ENCODE data around the gene ACAD9.
"Not testable (repeated sequence)": the region's sequence is repeated elsewhere in the genome, so short reads cannot be mapped to it uniquely, and the experiment has no call there.

Gene ACAD9

DNA sequence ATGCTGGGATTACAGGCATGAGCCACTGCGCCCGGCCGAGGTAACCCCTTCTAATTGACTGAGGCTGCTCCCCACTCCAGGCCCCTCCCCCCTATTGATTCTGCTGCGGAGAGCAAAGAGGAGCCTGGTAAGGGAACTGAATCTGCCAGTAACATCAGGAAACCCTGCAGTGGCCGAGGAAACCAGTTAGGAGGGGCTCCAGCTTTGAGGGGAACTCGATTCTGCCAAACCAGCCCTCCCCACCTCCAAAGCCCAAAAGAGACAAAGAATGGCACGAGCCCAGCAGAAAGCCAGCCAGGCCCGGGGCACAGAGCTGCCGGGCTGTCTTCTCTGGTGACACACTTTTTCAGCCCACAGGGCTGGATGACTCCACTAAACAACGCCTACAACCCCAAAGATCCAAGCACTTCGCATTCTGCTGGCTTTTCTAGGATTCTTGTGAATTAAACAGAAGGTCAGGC is 15.0 kb upstream of the ACAD9 start:
- Histone ChIP-seq H3K4me1 (ENCODE audit: control insufficient read depth, low read depth, low read length) (no peaks in the 10 kb centered on the region), H3K36me3 (ENCODE audit: control insufficient read depth, low read depth, low read length) (no peaks in the 10 kb centered on the region), H3K4me3 (ENCODE audit: low read length) (no peak overlapping the region), H3K9me3 (ENCODE audit: control insufficient read depth, low read depth, low read length) (peaks cover 8% of the 10 kb centered on the region), H3K27ac (ENCODE audit: low read length) (no peak overlapping the region), H3K9ac (ENCODE audit: low read length) (no peak overlapping the region), H3K27me3 (ENCODE audit: control insufficient read depth, insufficient read depth, low read length) (no peaks in the 10 kb centered on the region)

DNA sequence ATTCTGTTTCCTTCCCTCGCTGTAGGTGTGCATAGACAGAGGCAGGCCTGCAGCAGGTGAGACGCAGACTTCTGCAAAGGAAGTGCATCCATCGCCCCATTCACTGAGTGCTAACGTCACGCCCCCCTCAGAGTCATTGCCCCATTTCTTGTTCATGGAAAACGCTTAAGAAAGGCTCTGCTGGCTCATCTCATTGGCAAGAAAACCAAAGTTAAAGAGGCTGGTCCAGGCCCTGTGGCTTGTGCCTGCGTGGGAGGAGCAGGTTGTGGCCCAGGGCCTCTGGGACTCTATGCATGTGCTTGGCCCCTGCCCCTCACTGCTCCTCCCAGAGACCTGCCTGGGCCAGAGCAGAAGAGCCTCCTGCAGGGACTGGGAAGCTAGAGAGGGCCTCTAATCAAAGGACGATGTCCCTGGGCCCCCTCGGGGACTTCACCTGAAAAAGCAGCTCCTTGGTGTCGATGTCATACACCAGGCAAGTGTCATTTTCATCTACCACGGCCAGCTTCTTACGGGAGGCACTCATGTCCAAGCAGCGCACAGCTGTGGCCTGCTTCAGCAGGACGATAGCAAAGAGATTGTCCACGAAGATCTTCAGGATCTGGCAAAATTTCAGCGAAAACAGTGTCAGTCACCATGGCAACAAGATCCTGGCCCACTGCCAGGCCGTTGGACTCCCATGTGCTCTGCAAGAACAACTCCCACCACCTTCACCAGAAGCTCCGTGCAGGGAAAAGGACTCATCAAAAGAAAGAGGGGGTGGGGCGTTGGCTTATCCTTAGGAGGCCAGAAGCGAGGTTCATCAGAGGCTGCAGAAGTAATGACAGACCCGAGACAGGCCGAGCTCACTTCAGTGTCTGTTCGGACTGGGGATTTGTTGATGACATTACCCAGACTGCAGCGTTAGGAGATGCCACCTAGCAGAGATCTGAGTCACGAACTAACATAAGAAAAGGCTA is 14.3 kb upstream of the ACAD9 start:
- not testable (repeated sequence) for H3K4me1 ChIP-seq (ENCODE audit: control insufficient read depth, low read depth, low read length); H3K36me3 ChIP-seq (ENCODE audit: control insufficient read depth, low read depth, low read length); H3K27ac ChIP-seq (ENCODE audit: low read length); H3K27me3 ChIP-seq (ENCODE audit: control insufficient read depth, insufficient read depth, low read length); H3K9ac ChIP-seq (ENCODE audit: low read length); H3K9me3 ChIP-seq (ENCODE audit: control insufficient read depth, low read depth, low read length); H3K4me3 ChIP-seq (ENCODE audit: low read length)

GRCh38 chr3:128867200-128868125 is 12.0 kb upstream of the ACAD9 start:
- Histone ChIP-seq H3K9me3 (ENCODE audit: control insufficient read depth, low read depth, low read length) (no peaks in the 10 kb centered on the region), H3K4me3 (ENCODE audit: low read length) (no peak overlapping the region), H3K27me3 (ENCODE audit: control insufficient read depth, insufficient read depth, low read length) (no peaks in the 10 kb centered on the region), H3K36me3 (ENCODE audit: control insufficient read depth, low read depth, low read length) (no peaks in the 10 kb centered on the region), H3K27ac (ENCODE audit: low read length) (no peak overlapping the region), H3K9ac (ENCODE audit: low read length) (no peak overlapping the region), H3K4me1 (ENCODE audit: control insufficient read depth, low read depth, low read length) (no peaks in the 10 kb centered on the region)

DNA sequence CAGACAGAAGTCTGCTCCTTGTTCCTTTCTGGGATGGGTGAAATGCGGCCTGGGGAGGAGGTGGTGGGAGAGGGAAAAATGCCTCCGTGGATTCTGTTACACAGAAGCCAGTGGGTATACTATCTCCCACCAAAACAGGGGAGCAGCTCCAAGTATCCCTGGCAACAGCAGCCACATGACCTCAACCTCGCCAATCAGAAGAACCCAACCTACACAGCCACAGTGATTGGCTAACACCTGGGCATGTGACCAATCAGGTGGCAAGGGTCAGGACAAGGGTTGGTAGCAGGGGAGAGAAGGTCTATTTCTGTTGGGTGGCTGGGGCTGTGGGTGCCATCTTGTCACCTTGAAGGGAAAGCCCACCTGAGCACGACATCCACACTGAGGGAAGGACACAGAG is 9.1 kb upstream of the ACAD9 start:
- no peaks in the 10 kb centered on the region for H3K27me3 ChIP-seq (ENCODE audit: control insufficient read depth, insufficient read depth, low read length)
- H3K36me3 ChIP-seq (ENCODE audit: control insufficient read depth, low read depth, low read length): no peaks in the 10 kb centered on the region
- H3K9me3 ChIP-seq (ENCODE audit: control insufficient read depth, low read depth, low read length): no peaks in the 10 kb centered on the region
- no peak overlapping the region for H3K27ac ChIP-seq (ENCODE audit: low read length)
- H3K4me1 ChIP-seq (ENCODE audit: control insufficient read depth, low read depth, low read length): no peaks in the 10 kb centered on the region
- no peak overlapping the region for H3K9ac ChIP-seq (ENCODE audit: low read length)
- H3K4me3 ChIP-seq (ENCODE audit: low read length): no peak overlapping the region

DNA sequence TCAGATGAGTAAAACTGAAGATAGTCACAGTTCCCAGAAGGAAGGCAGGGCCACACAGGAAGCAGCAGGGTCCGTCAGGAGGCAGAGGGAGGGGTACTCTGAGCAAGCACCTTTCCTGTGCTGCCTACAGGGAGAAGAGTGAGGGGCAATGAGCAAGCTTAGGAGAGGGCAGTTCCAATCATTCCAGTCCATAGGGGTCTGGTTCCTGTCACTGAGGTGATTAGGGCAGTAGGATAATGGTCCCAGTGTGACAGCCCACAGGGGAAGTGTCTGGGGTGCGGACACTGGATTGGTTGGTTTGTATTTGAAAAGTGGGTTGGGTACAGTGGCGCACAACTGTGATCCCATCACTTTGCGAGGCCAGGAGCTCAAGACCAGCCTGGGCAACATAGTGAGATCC is 7.1 kb upstream of the ACAD9 start:
- no peaks in the 10 kb centered on the region for H3K4me1 ChIP-seq (ENCODE audit: control insufficient read depth, low read depth, low read length)
- no peaks in the 10 kb centered on the region for H3K36me3 ChIP-seq (ENCODE audit: control insufficient read depth, low read depth, low read length)
- no peak overlapping the region for H3K27ac ChIP-seq (ENCODE audit: low read length)
- no peak overlapping the region for H3K9ac ChIP-seq (ENCODE audit: low read length)
- H3K4me3 ChIP-seq (ENCODE audit: low read length): no peak overlapping the region
- H3K27me3 ChIP-seq (ENCODE audit: control insufficient read depth, insufficient read depth, low read length): no peaks in the 10 kb centered on the region
- H3K9me3 ChIP-seq (ENCODE audit: control insufficient read depth, low read depth, low read length): no peaks in the 10 kb centered on the region

- no peak overlapping the region for H3K9ac ChIP-seq (ENCODE audit: low read length)
- H3K36me3 ChIP-seq (ENCODE audit: control insufficient read depth, low read depth, low read length): no peaks in the 10 kb centered on the region
- H3K4me3 ChIP-seq (ENCODE audit: low read length): no peak overlapping the region
- no peaks in the 10 kb centered on the region for H3K27me3 ChIP-seq (ENCODE audit: control insufficient read depth, insufficient read depth, low read length)
- H3K9me3 ChIP-seq (ENCODE audit: control insufficient read depth, low read depth, low read length): no peaks in the 10 kb centered on the region
- no peaks in the 10 kb centered on the region for H3K4me1 ChIP-seq (ENCODE audit: control insufficient read depth, low read depth, low read length)
- H3K27ac ChIP-seq (ENCODE audit: low read length): no peak overlapping the region
Measured at GRCh38 chr3:128872744-128873143, 6.7 kb upstream of the ACAD9 start.

- no peak overlapping the region for H3K9ac ChIP-seq (ENCODE audit: low read length)
- H3K36me3 ChIP-seq (ENCODE audit: control insufficient read depth, low read depth, low read length): no peaks in the 10 kb centered on the region
- no peaks in the 10 kb centered on the region for H3K9me3 ChIP-seq (ENCODE audit: control insufficient read depth, low read depth, low read length)
- peaks cover 5% of the 10 kb centered on the region for H3K4me1 ChIP-seq (ENCODE audit: control insufficient read depth, low read depth, low read length)
- H3K4me3 ChIP-seq (ENCODE audit: low read length): no peak overlapping the region
- H3K27ac ChIP-seq (ENCODE audit: low read length): no peak overlapping the region
- no peaks in the 10 kb centered on the region for H3K27me3 ChIP-seq (ENCODE audit: control insufficient read depth, insufficient read depth, low read length)
Measured at GRCh38 chr3:128873244-128874022, 6.0 kb upstream of the ACAD9 start.

GRCh38 chr3:128874481-128875180 is 4.8 kb upstream of the ACAD9 start:
- Histone ChIP-seq H3K36me3 (ENCODE audit: control insufficient read depth, low read depth, low read length) (no peaks in the 10 kb centered on the region), H3K27ac (ENCODE audit: low read length) (no peak overlapping the region), H3K9me3 (ENCODE audit: control insufficient read depth, low read depth, low read length) (no peaks in the 10 kb centered on the region), H3K9ac (ENCODE audit: low read length) (no peak overlapping the region), H3K4me3 (ENCODE audit: low read length) (no peak overlapping the region), H3K4me1 (ENCODE audit: control insufficient read depth, low read depth, low read length) (peaks cover 6% of the 10 kb centered on the region), H3K27me3 (ENCODE audit: control insufficient read depth, insufficient read depth, low read length) (no peaks in the 10 kb centered on the region)

- Histone ChIP-seq H3K4me1 (ENCODE audit: control insufficient read depth, low read depth, low read length) (peaks cover 6% of the 10 kb centered on the region), H3K9me3 (ENCODE audit: control insufficient read depth, low read depth, low read length) (no peaks in the 10 kb centered on the region), H3K27me3 (ENCODE audit: control insufficient read depth, insufficient read depth, low read length) (no peaks in the 10 kb centered on the region), H3K9ac (ENCODE audit: low read length) (no peak overlapping the region), H3K36me3 (ENCODE audit: control insufficient read depth, low read depth, low read length) (no peaks in the 10 kb centered on the region), H3K4me3 (ENCODE audit: low read length) (no peak overlapping the region), H3K27ac (ENCODE audit: low read length) (no peak overlapping the region)
Measured at GRCh38 chr3:128875556-128876120, 3.8 kb upstream of the ACAD9 start.

- peaks cover 6% of the 10 kb centered on the region for H3K4me1 ChIP-seq (ENCODE audit: control insufficient read depth, low read depth, low read length)
Measured at GRCh38 chr3:128878011-128878457, 1.4 kb upstream of the ACAD9 start.

More at GRCh38 chr3:128878011-128878457, 1.4 kb upstream of the ACAD9 start:
- peak overlapping the region; percentile 96 for H3K4me3 ChIP-seq (ENCODE audit: low read length)
- H3K27me3 ChIP-seq (ENCODE audit: control insufficient read depth, insufficient read depth, low read length): no peaks in the 10 kb centered on the region
- peak overlapping the region; percentile 99 for H3K9ac ChIP-seq (ENCODE audit: low read length)
- no peak overlapping the region for H3K27ac ChIP-seq (ENCODE audit: low read length)
- no peaks in the 10 kb centered on the region for H3K9me3 ChIP-seq (ENCODE audit: control insufficient read depth, low read depth, low read length)
- no peaks in the 10 kb centered on the region for H3K36me3 ChIP-seq (ENCODE audit: control insufficient read depth, low read depth, low read length)

Data from iPS-18a (cell line).